GM13976 (cell line): ENCODE results near the gene ACAD11.
A peak's percentile ranks its signal among the peaks of the same experiment; 100 is the strongest.

Experiments used
- DNase-seq: peaks from one replicate; pipeline ENCODE4 v3.0.0; 2012; ENCODE audit warnings: low spot score
- in situ Hi-C: fragments of 300-500 bp; cut with MboI; formaldehyde crosslinking; loops from one replicate; pipeline ENCODE4 v1.12.0; 2022; ENCODE audit warnings: low sequenced_read_pairs, mixed read lengths, inconsistent platforms; ENCODE audit not compliant: unreplicated experiment
- TF ChIP-seq, protein P1 (sequence below): IDR thresholded peaks from 2 replicates; pipeline ENCODE4 v1.5.1; 2012; ENCODE audit warnings: borderline replicate concordance, mild to moderate bottlenecking; ENCODE audit not compliant: insufficient read depth; ENCODE audit errors: extremely low read depth, missing control alignments, control extremely low read depth

ACAD11 gene

DNA sequence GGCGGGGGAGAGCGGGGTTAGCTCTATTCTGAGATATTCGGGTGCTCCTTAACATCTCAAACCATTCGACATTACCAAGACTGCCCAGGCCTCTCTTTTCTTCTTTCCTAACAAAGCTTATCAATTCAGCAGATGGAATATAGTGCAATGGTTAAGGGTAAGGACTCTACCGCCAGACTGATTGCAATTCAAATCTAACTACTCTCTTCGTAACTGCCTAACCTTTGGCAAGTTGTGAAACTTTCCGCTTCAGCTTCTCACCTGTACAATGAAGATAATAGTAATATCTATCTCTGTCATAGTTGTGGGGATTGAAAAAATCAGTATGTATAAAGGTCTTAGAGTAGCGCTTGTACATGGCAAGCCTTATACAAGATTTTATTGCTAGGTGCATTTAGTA is 1.5 kb upstream of the ACAD11 start:
- DNase-seq: no peak
- in situ Hi-C loops: no loop called here
- TF ChIP-seq, protein P1, sequence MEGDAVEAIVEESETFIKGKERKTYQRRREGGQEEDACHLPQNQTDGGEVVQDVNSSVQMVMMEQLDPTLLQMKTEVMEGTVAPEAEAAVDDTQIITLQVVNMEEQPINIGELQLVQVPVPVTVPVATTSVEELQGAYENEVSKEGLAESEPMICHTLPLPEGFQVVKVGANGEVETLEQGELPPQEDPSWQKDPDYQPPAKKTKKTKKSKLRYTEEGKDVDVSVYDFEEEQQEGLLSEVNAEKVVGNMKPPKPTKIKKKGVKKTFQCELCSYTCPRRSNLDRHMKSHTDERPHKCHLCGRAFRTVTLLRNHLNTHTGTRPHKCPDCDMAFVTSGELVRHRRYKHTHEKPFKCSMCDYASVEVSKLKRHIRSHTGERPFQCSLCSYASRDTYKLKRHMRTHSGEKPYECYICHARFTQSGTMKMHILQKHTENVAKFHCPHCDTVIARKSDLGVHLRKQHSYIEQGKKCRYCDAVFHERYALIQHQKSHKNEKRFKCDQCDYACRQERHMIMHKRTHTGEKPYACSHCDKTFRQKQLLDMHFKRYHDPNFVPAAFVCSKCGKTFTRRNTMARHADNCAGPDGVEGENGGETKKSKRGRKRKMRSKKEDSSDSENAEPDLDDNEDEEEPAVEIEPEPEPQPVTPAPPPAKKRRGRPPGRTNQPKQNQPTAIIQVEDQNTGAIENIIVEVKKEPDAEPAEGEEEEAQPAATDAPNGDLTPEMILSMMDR: no peak

DNA sequence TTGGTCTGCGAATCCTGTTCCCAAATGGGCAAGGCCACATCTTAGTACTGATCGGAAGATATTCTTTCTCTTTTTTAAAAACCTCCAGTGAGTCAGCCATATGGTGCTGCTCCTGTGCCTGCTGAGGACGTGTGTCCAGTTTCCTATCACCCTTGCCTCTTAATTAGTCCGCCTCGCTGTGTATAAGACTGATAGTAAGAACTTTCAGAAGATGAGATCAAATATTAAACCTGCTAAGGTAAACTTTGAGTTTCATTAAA is 1.1 kb upstream of the ACAD11 start:
- TF ChIP-seq, protein P1: no peak
- in situ Hi-C loops: no loop called here
- DNase-seq: no peak

DNA sequence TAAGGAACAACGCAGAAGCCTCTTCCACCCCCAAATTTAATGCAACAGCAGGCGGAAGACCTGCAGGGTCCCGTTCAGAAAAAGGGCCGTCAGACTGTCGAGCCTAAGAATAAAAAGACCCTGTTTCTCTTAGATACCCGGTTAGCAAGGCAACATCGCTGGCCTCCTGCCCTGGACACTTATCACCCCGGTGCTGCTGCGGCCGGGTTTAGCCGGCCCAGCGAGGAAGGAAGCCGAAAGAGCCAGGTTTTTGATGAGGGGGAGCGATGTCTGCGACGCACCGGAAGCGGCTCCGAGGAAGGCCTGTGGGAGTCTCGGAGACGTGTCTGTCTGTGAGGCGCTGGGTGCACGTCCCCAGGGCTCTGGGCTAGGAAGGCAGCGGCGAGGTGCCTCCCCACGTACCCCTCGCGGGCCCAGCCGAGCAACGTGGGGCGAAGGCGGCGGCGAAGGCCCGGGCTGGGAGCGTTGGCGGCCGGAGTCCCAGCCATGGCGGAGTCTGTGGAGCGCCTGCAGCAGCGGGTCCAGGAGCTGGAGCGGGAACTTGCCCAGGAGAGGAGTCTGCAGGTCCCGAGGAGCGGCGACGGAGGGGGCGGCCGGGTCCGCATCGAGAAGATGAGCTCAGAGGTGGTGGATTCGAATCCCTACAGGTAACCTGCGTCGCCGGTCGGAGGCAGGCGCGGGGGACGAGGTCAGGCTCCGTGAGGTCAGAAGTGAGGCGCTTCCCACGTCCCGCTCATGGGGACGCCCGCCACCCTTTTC is 622 bp upstream of the ACAD11 start, which contains the start of gene UBA5:
Gene UBA5, plus strand, starts transcription at position 278 of the 759 bp plus-strand sequence. Its CDS starts 209 bp downstream, at position 487.
- peak; percentile 86 for DNase-seq
- TF ChIP-seq, protein P1: no peak
- in situ Hi-C loops: no loop called here

DNA sequence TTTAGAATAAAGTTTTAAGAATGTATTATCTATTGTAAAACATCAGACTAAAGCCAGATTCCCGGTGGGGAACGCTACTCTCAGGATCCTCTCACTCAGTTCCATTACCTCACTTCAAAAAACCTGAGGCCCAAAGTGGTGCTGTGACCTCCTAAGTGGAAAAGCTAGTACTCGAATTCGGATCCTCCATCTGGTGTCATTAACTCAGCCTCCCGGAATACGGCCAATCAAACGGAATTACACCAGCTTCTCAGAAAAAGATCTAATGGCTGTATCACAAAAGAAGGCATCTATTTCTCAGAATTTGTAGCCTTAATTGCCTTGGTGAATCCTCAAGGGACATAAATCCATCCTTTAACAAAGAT is 627 bp downstream of the ACAD11 start:
- DNase-seq: no peak

DNA sequence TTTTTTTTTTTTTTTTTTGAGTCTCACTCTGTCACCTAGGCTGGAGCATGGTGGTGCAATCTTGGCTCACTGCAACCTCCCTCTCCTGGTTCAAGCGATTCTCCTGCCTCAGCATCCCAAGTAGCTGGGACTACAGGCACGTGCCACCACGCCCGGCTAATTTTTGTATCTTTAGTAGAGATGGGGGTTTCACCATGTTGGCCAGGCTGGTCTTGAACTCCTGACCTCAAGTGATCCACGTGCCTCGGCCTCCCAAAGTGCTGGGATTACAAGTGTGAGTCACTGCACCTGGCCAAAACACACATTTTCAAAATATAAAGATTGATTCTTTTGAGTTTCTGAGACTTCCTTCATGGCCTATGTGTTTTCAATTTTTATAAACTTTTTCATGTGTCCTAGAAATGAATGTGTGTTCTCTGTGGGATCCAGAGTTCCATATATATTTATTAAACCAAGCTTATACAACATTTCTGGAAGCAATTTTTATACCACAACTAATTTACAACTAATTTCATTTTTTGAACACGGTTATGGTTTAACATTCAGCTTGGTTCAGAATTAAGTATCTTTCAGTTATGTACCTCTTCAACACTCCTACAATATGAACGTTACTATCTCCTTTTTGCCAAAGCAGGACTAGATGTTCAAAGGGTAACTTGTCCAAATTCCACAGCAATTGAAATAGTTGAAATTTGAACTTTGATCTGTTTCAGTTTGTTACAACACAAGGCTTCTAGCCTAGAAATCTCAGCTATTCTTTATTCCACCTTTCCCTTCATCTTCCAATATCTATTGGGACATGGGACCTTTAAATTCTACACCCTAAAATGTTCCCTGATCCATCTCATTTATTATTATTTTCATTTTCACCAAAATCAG is 1.5 kb downstream of the ACAD11 start:
- TF ChIP-seq, protein P1: no peak
- in situ Hi-C loops: no loop called here
- no peak for DNase-seq

More for the DNA sequence above, 627 bp downstream of the ACAD11 start:
- in situ Hi-C loops: no loop called here
- TF ChIP-seq, protein P1: no peak

DNA sequence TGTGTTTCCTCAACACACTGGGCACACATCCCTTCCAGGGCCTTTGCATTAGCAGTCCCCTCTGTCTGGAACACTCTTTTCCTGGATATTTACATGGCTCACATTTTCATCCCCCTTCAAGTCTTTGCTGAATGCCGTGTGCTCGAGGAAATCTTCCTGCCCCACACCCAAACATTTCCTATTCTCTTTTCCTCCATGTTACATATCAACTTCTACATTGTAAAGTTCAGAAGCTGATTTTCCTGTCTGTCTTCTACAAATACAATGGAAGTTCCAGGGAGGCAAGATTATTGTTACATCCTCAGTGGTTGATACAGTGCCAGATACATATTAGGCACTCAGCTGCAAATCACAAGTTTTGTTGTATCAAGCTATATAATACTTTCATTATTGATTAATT is 4.1 kb downstream of the ACAD11 start:
- in situ Hi-C loops: no loop called here
- DNase-seq: no peak
- TF ChIP-seq, protein P1: no peak
